Activated CD4-positive, CD25-positive, alpha-beta regulatory T cell treated with anti-CD3 and anti-CD28 coated beads, Interleukin-2, amount 50 U/mL, for 24 hours (primary cell): ENCODE data around the gene C17orf75.
"Not testable (repeated sequence)": the region's sequence is repeated elsewhere in the genome, so short reads cannot be mapped to it uniquely, and the experiment has no call there.

Experiments used
- ATAC-seq, 2 donors: fragments of 150-1000 bp; cut with Tn5 transposase; one replicate each; pipeline ENCODE4 v1.10.0; 2021; ENCODE audit warnings: mild to moderate bottlenecking in 1 of 2, moderate library complexity in 1 of 2

The C17orf75 gene, protein sequence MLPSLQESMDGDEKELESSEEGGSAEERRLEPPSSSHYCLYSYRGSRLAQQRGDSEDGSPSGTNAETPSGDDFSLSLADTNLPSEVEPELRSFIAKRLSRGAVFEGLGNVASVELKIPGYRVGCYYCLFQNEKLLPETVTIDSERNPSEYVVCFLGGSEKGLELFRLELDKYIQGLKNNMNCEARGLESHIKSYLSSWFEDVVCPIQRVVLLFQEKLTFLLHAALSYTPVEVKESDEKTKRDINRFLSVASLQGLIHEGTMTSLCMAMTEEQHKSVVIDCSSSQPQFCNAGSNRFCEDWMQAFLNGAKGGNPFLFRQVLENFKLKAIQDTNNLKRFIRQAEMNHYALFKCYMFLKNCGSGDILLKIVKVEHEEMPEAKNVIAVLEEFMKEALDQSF

DNA sequence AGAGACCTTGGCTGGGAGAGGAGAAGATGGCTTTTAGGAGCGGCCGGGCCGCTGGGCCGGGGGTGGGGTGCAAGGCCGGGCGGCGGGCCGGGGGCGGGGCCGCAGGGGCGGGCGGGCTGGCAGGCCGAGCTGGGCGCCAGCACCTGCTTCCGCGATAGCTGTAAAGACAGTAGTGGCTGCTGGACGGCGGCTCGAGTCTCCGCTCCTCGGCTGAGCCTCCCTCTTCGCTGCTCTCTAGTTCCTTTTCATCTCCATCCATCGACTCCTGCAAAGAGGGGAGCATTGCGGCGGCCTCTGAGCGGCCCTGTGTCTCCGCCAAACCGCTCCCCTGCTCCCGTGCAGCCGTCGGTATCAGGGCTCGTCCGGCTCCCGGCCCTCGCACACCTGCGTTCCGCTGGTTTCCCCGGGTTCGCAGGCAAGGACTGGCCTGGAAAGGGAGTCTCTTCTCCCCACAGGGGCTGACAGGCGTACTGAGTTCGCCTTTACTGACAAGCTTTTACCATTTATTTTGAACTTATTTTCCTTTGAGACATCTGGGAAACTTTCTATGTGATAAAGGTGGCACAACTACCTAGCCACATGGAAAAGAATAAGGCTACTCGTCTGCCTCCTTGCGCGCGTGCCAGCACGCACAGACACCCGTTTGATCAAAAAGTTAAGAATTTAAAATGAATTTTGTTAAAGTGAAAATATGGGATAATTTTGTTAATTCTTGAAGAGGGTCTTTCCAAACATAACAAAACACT is at the start of gene C17orf75:
Gene C17orf75, minus strand, starts transcription at position 317 of the 746 bp plus-strand sequence. Its CDS starts 34 bp downstream, at position 283.
- ATAC-seq: peak; percentile 95 to 96

DNA sequence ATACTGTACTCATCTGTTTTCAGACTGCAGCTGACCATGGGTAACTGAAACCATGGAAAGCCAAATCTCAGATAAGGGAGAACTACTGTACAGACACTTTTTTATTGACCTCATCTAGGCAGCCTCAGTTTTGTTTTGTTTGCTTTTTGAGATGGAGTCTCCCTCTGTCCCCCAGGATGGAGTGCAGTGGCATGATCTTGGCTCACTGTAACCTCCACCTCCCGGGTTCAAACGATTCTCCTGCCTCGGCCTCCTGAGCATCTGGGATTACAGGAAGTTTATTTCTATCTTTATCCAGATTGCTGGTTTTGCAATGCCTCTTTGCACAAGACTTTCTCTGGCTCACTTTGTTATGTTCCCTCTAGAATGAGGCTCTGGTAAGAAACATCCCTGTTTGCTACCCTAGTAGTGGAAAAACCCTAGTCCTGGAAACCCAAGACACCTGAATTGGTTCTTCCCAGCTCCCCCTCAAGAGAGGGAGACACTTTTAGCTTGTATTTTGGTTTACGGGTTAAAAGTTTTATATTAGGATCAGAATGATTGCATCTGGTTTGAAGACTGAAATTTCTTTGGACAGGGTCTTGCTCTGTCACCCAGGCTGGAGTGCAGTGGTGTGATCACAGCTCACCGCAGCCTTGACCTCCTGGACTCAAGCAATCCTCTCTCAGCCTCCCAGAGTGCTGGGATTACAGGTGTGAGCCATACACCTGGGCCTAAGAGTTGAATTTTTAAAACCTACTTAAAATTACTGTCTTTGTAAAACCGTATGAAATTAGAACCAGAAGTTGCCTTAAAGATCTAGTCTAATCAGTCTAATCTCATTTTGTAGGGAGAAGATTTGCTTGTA is 46.9 kb upstream of the C17orf75 start:
- no peak for ATAC-seq

DNA sequence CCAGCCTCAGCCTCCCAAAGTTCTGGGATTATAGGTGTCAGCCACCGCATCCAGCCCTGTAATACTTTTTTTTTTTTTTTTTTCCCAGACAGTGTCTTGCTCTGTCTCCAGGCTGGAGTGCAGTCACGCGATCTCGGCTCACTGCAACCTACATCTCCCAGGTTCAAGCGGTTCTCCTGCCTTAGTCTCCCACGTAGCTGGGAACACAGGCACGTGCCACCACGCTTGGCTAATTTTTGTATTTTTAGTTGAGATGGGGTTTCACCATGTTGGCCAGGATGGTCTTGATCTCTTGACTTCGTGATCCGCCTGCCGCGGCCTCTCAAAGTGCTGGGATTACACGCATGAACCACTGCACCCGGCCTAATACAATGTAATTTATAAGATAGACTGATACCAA is 46.2 kb upstream of the C17orf75 start:
- ATAC-seq: not testable (repeated sequence)

DNA sequence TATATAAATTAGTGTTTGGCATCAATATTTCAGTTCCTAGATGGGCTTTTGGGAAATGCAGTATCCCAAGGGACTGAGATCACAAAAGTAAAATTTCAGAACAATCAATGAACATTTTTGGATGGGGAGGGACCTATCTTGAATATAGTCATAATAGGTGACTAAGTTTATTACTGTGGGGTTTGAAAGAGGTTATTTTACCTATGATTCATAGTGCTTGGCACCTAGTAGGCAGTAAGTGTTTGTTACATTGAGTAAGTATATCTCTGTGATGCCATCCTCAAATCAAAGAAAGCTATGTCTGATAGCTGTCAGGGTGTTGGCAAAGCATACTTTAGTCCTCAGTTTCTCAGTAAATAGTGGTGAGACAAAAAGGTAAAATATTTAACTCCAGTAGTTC is 44.9 kb upstream of the C17orf75 start:
- peak; percentile 67 to 71 for ATAC-seq

DNA sequence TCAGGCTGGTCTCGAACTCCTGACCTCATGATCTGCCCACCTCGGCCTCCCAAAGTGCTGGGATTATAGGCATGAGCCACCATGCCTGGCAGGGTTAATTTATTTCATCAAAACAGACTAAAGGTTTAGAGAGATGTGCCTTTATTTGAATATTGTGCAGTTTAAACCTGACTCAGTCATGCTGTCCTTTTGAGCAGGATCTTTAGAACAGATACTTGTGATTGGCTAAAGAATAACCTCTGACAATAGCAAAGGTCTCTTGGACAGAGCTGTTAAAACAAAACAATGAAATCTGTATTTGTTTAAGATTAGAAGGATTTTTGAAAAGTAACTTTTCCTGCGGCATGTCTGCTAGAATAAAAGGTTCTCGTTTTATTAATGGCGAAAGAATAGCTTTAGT is 44.0 kb upstream of the C17orf75 start:
- no peak for ATAC-seq

DNA sequence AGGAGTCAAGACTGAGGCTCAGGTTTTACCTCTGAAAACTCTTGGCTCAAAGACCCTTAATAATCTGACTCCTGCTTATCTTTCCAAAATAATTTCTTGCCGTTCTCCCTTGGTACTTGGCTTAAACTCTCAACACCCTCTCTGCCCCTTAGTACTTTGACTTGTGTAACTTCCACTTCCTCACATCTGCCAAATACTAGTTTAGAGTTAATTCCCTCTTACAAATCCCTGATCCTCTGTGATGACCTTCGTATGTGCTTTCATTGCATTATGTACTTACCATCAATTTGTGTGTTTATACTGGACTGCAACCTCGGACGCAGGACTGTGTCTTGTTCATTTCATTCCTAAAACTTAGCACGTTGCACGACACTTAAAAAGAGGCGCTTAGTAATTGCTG is 43.1 kb upstream of the C17orf75 start:
- ATAC-seq: no peak

DNA sequence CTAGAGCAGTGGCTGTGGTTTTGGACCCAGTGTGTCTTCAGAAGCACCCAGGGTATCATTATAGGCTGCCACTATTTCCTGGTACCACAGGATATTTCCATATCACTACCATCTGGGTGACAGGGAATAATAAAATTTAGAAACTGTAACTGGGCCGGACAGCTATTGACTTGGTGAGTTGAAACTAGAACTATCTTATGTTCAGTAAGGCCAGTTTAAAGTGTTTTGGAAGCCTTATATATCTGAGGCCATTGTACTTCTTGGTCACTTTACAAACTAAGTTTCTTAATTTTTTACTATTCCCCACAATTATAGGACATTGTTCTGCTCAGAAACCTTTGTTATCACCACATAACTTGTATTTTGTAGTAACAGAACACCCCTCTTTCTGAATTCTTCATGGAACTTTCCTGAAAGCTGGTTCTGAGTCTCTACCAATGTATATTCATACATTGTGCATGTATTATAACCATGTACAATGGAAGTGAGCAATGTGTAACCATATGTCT is 42.0 kb upstream of the C17orf75 start:
- ATAC-seq: no peak

DNA sequence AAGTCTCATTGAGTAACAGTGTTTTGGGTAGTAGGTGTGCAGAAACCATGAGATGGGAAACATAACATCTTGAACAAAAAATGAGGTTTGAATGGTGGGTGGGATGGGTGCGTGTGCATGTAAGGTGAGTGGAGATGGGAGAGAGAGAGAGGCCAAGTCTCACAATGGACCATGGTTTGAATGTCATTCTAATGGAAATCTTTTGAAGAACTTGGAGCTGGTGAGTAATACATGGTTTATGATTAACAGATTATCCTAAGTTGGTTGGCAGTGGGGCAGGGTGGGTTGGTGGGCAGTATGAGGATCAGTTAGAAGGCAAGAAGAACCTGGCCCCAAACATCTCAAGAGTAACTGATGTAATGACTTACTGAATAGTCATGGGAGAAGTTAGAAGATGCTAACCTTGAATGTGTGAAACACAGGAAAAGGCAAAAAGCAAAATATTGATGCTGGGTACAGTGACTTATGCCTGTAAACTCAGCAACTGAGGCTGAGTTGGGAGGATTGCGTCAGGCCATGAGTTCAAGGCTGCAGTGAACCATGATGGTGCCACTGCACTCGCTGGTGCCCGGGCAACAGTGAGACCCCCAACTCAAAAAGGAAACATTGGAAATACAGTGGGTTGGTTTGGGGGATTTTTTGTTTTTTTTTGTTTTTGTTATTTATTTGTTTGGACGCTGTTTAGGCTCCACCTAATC is 40.7 kb upstream of the C17orf75 start:
- ATAC-seq: no peak

DNA sequence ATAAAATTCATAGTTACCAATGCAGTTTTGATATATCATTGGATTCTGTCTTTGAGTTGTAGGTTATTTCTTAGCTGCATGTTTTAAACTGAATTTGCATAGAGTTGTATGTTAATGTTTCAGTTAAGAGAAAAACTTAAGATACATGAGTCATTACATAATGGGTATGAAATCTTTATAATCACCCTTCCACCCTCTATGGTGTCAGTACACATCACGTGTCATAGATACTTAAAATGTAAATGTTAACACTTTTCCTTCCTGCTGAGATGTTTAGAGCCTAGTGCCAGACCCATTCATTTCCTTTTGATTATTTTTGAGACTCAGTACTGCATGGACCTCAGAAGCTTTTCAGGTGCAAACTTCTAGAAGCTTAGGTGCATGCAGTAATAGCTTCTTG is 28.5 kb upstream of the C17orf75 start:
- ATAC-seq: peak; percentile 77 to 89

DNA sequence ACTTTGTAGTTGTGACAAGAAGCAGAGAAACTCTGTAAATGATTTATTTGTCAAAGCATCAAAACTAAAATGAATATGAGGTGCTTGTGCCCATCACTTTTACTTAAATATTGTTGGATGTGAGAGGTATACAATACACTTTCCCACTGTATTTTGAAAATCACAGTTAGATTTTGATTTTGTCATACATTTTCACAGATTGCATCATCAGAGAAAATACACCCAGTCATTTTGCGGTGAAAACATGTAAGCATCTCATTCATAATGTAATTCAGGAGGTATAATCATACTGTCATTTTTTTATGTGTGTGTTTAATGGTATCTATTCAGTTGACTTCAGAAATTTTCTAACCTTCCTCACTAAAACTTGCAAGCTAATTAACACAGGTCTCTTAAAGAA is 19.3 kb upstream of the C17orf75 start:
- ATAC-seq: no peak

DNA sequence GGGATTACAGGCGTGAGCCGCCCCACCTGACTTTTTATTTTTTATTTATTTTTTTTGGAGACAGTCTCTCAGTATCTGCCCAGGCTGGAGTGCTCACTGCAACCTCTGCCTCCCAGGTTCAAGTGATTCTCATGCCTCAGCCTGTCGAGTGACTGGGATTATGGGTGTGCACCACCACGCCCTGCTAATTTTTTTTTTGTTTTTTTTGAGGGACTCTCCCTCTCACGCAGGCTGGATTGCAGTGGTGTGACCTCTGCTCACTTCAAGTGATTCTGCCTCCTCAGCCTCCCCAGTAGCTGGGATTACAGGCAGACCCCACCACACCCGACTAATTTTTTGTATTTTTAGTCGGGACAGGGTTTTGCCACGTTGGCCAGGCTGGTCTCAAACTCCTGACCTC is 15.6 kb upstream of the C17orf75 start:
- no peak for ATAC-seq

DNA sequence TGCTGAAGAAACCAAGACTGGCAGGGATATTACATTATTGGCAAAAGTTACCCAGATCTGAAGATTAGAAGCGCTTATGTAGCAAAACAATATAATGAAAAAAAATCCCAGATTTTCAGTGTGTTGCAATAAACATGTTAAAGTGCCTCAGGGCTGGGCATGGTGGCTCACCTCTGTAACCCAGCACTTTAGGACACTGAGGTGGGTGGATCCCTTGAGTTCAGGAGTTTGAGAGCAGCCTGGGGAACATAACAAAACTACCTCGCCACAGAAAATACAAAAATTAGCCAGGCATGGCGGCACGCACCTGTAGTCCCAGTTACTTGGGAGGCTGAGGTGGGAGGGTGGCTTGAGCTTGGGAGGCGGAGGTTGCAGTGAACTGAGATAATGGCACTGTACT is 14.8 kb upstream of the C17orf75 start:
- no peak for ATAC-seq

DNA sequence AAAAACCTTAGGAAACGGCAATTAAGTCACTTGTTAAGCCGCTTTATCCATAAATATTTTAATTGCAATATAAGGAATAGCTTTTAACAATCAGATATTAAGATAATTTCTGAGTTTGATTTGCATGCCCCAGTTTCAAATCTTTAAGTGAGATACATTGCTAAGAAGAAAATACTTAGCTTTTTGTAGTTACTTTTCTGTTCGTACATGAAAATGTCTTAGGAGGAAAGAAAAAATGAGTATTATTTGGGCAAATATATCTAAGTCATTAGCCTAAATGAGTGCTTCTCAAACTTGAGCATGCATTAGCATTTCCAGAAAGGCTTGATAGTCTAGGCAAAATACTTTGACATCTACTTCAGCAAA is 14.4 kb upstream of the C17orf75 start:
- no peak for ATAC-seq

DNA sequence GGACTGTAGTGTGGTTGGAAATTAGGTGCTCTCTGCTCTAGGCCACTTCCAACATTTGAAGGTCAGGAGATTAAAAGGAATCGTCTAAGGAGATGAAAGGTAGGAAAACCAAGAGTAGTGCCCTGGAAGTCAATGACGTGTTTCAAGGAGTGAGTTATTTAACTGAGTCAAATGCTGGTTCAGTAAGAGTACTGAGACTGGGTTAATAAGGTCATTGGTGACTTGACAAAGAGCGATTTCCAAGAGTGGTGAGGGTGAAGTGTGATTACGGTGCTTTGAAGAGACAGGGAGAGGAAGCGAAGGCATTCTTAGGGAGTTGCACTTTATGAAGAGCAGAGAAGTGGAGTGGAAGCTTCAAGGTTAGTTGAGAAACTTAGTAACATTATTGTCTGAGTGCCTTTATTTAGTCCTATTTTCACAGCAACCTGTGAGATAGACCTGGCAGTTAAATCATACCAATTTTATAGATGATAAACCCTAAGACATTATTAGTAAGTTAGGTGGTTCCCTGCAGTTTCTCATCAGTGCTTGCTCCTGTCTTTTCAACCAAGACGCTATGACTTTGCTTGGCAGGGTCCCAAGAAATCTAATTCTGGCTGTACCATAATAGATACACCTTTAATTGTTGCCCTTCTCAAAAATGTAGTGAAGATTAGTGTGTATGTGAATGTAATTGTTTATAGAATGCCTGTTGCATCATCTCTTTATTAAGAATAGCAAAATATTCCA is 13.8 kb upstream of the C17orf75 start:
- ATAC-seq: peak in 1 of 2 donors; percentile 39

DNA sequence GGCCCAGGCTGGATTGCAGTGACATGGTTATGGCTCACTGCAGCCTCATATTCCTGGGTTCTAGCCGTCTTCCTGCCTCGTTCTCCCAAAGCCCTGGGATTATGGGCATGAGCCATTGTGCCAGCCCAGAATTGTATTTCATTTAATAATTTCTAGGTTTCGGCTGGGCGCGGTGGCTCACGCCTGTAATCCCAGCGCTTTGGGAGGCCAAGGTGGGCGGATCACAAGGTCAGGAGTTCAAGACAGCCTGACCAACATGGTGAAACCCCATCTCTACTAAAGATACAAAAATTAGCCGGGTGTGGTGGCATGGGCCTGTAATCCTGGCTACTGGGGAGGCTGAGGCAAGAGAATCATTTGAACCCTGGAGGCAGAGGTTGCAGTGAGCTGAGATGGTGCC is 10.8 kb upstream of the C17orf75 start:
- not testable (repeated sequence) for ATAC-seq

DNA sequence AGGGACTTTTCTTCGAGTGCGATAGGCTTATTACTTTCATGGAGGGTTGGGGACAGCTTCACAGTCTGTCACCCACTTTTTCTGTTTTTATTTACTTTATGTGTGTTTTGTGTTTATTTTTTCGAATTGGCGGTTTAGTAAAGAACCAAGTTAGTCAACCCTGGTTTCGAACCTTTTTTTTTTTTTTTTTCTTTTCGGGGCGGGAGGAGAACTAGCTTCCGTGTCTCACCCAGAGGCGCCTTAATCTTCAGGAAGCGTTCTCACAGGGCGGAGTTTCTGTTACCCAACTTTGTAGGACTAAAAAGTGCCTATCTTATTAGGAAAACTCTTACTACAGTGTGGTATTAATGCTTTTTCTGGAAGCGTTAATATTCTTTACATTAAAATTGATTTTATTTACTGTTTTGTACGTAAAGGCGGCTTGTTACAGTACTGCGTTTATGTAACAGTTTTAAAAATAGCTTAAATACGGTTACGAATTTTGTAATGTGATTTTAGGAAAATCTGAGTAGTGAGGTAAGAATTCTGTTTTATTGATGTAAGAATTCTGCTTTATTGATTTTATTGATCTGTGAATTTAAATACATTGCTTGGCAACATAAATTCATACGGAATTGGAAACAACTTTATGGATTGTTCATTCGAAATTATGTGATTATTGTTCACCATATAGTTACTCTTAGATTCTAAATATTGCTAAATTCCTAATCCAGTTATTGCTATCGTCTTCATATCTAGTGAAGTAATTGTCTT is 8.9 kb upstream of the C17orf75 start:
- ATAC-seq: peak; percentile 42 to 48

DNA sequence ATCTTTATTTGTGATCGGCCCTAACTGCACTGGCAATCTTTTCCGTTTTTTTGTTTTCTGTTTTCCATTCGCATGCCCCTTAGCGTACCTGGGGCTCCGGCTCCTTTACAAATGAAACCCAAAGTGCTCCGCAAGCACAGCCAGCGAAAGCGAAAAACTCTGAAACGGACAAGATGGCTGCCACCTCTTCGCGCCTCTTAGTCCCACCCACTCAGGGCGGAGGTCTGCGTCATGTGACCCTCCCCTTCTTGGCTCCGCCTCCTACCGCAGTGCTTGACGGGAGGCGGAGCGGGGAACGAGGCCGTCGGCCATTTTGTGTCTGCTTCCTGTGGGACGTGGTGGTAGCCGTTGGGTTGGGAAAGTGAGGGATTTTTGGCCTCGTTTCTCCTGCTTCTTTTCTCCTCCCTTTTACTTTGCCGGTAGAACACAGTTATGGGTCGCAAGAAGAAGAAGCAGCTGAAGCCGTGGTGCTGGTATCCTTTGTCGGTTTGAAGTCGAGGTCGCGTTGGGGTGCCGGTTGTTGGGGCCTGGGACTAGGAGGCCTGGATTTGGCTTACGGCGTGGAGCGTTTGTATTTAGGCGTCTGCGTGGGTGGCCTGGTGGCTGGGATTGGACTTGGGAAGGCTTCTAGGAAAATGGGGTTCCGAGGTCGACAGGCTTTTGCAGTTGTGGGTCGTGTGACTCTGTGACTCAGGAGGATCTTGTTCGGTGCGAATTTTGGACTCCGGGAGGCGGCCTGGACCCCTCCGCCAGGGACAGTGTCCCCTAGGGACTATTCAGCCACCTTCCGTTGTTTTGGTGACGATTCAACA is 8.1 kb upstream of the C17orf75 start, which contains the start of gene ZNF207:
Gene ZNF207, plus strand, starts transcription at position 304 of the 812 bp plus-strand sequence. Its CDS starts 129 bp downstream, at position 433.
- peak; percentile 92 to 95 for ATAC-seq

DNA sequence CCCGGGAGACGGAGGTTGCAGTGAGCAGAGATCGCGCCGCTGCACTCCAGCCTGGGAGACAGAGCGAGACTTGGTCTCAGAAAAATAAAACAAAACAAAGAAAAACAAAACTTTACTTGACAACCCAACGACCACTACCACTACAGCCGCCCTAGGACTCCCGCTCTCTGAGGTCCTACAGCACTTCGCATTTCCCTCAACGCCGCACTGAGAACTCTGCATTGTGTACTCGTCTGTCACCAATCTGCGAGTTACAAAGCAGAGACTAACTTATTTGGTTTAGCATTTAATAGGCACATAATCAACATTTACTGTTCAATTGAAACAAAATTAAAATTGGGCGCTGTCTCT is 7.5 kb upstream of the C17orf75 start:
- peak in 1 of 2 donors; percentile 2 for ATAC-seq

DNA sequence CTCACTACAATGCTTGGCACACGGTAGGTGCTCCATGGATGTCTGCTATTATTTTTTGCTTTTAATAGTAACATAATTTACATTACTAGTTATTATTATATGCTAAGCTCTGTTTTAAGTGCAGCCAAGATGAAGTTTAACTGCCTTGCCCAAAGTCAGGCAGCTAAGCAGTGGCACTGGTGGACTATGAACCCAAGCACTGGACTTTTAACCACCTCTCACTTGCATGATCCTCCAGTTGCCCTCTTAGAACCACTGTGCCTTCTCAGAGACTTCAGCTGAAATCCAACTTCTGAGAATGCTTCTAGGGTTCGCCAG is 6.5 kb upstream of the C17orf75 start:
- ATAC-seq: no peak
